ENCODE data around the gene AARS2.

GRCh38 chr6:44261581-44261980, 51.6 kb downstream of the AARS2 start:
- TF ChIP-seq SP1 (IDR thresholded peaks at IDR 0.05), result no peak
- no peak for TF ChIP-seq EGR1 (IDR thresholded peaks at IDR 0.05; ENCODE audit: low read depth in 2 of 2)
- TF ChIP-seq CTCF (IDR thresholded peaks at IDR 0.05; ENCODE audit: low read depth, low read length, missing input control), result no peak
- no peak for TF ChIP-seq MAX (IDR thresholded peaks at IDR 0.05)
- no peak for TF ChIP-seq TAF1 (conservative IDR thresholded peaks at IDR 0.05)
- TF ChIP-seq GABPA (IDR thresholded peaks at IDR 0.05 in 1 of 2, conservative IDR thresholded peaks at IDR 0.05 in 1 of 2), result no peak
- TF ChIP-seq NR2F2 (IDR thresholded peaks at IDR 0.05), result no peak
- TF ChIP-seq REST (IDR thresholded peaks at IDR 0.05), result no peak
